CD14-positive monocyte (primary cell): Measurements from ENCODE around the gene FOXC1. TPM values are rescaled to one million over a fixed set of nuclear protein-coding genes. Genes with fewer than 3 reads are reported as not detected.

ENCODE experiments used
- DNase-seq, 3 donors: peaks; one replicate each; pipeline ENCODE4 v3.0.0-alpha.2; 2011 to 2022
- H2AFZ ChIP-seq: 2 replicates; pipeline ENCODE4 v1.6.0; 2012; ENCODE audit warnings: mild to moderate bottlenecking, low read depth, low read length, inconsistent platforms; ENCODE audit not compliant: insufficient read depth, poor library complexity, severe bottlenecking
- H3K27ac ChIP-seq, 2 donors: 1 replicate in 1 of 2; 2 replicates in 1 of 2; pipeline ENCODE4 v1.5.1; 2012 to 2013; ENCODE audit warnings: low read length in 2 of 2, control low read depth in 1 of 2, inconsistent platforms in 1 of 2, low read depth in 1 of 2, mild to moderate bottlenecking in 1 of 2
- H3K27me3 ChIP-seq, 2 donors: one replicate each; pipeline versions ENCODE4 v1.6.0 to v1.6.1; 2011 to 2013; ENCODE audit warnings: low read length in 2 of 2; ENCODE audit not compliant: control insufficient read depth in 2 of 2, insufficient read depth in 2 of 2
- H3K36me3 ChIP-seq, 2 donors: replicated peaks in 1 of 2; 1 replicate in 1 of 2; 2 replicates in 1 of 2; pipeline versions ENCODE4 v1.5.1 to v1.6.1; 2012 to 2013; ENCODE audit warnings: low read length in 2 of 2, control low read depth in 1 of 2, inconsistent platforms in 1 of 2, mild to moderate bottlenecking in 1 of 2; ENCODE audit not compliant: insufficient read depth in 2 of 2, control insufficient read depth in 1 of 2
- H3K4me1 ChIP-seq, 2 donors: 1 replicate in 1 of 2; 2 replicates in 1 of 2; pipeline versions ENCODE4 v1.5.1 to v1.6.1; 2012 to 2013; ENCODE audit warnings: low read length in 2 of 2, control low read depth in 1 of 2, inconsistent platforms in 1 of 2, mild to moderate bottlenecking in 1 of 2, moderate library complexity in 1 of 2; ENCODE audit not compliant: insufficient read depth in 2 of 2, control insufficient read depth in 1 of 2
- H3K4me2 ChIP-seq: replicated peaks from 2 replicates; pipeline ENCODE3; 2012; ENCODE audit warnings: low read length, moderate library complexity, mild to moderate bottlenecking; ENCODE audit not compliant: poor library complexity, severe bottlenecking; ENCODE audit errors: extremely low read depth
- H3K4me3 ChIP-seq, 3 experiments: fragments of 200-600 bp in 1 of 3; sonication (generic) in 1 of 3; replicated peaks in 1 of 3; 1 replicate in 2 of 3; 2 replicates in 1 of 3; pipeline ENCODE4 v1.5.1; 2011 to 2013; ENCODE audit warnings: low read length in 3 of 3, mild to moderate bottlenecking in 3 of 3, control low read depth in 2 of 3, low read depth in 2 of 3, inconsistent platforms in 1 of 3, moderate library complexity in 1 of 3
- H3K79me2 ChIP-seq: 2 replicates; pipeline ENCODE4 v1.6.0; 2012; ENCODE audit warnings: mild to moderate bottlenecking, control low read depth, inconsistent platforms, low read length, moderate library complexity; ENCODE audit not compliant: insufficient read depth
- H3K9ac ChIP-seq: 2 replicates; pipeline ENCODE4 v1.6.0; 2017; ENCODE audit warnings: low read length, mild to moderate bottlenecking; ENCODE audit not compliant: insufficient read depth, poor library complexity, severe bottlenecking
- H3K9me3 ChIP-seq, 2 donors: replicated peaks in 1 of 2; 1 replicate in 1 of 2; 2 replicates in 1 of 2; pipeline versions ENCODE4 v1.5.1 to v1.6.1; 2012 to 2013; ENCODE audit warnings: low read length in 2 of 2, control low read depth in 1 of 2; ENCODE audit not compliant: control insufficient read depth in 1 of 2, insufficient read depth in 1 of 2
- H4K20me1 ChIP-seq: 2 replicates; pipeline ENCODE4 v1.6.0; 2012; ENCODE audit warnings: mild to moderate bottlenecking, low read length, control low read depth, moderate library complexity; ENCODE audit not compliant: insufficient read depth
- H3K27ac Mint-ChIP-seq, 7 donors: one replicate each; pipeline ENCODE4 v1.8.0; 2020; ENCODE audit warnings: mild to moderate bottlenecking in 7 of 7, mixed read lengths in 7 of 7, moderate library complexity in 6 of 7, inconsistent platforms in 2 of 7
- H3K27me3 Mint-ChIP-seq, 3 donors: one replicate each; pipeline ENCODE4 v1.8.0; 2021 to 2022; ENCODE audit warnings: low read depth in 3 of 3, mild to moderate bottlenecking in 3 of 3, mixed read lengths in 3 of 3, moderate library complexity in 3 of 3, inconsistent platforms in 1 of 3
- H3K36me3 Mint-ChIP-seq, 2 donors: one replicate each; pipeline ENCODE4 v1.8.0; 2020; ENCODE audit warnings: mixed read lengths in 2 of 2, inconsistent platforms in 1 of 2, mild to moderate bottlenecking in 1 of 2
- H3K4me1 Mint-ChIP-seq: one replicate; pipeline ENCODE4 v1.8.0; 2020; ENCODE audit warnings: mild to moderate bottlenecking, mixed read lengths
- H3K4me3 Mint-ChIP-seq, 2 donors: one replicate each; pipeline ENCODE4 v1.8.0; 2020; ENCODE audit warnings: mild to moderate bottlenecking in 2 of 2, mixed read lengths in 2 of 2, moderate library complexity in 1 of 2
- H3K9me3 Mint-ChIP-seq, 7 donors: one replicate each; pipeline ENCODE4 v1.8.0; 2020 to 2022; ENCODE audit warnings: mixed read lengths in 7 of 7, mild to moderate bottlenecking in 6 of 7, moderate library complexity in 6 of 7, inconsistent platforms in 2 of 7
- CTCF ChIP-seq: fragments of 200-600 bp; IDR thresholded peaks from one replicate; pipeline ENCODE4 v1.8.0; 2022; ENCODE audit warnings: antibody characterized with exemption, mild to moderate bottlenecking
- WGBS: methylation state at CpG from one replicate; pipeline ENCODE4 v1.1.5; 2013; ENCODE audit warnings: missing lambda C conversion rate; ENCODE audit not compliant: insufficient coverage; 5-methylcytosine and 5-hydroxymethylcytosine counted together
- intact Hi-C, 2 donors: fragments of 100-400 bp; cut with micrococcal nuclease; formaldehyde crosslinking; loops; one replicate each; pipeline versions ENCODE4 v1.15.0 to v1.15.1; 2023
- polyA plus RNA-seq, 3 donors: library from polyadenylated mRNA; depleted of rRNA in 1 of 3; unstranded in 2 of 3; stranded (reverse) in 1 of 3; fragments of 300-500 nt in 2 of 3; fragments of >200 nt in 1 of 3; fragmentation: Illumina TruSeq in 2 of 3; gene quantifications; 1 replicate in 2 of 3; 2 replicates in 1 of 3; pipeline ENCODE4 v1.2.3, GENCODE V29; 2012 to 2021

The FOXC1 gene
- polyA plus RNA-seq, 3 donors = 0.36 TPM; not detected in 2

- Histone ChIP-seq H3K36me3 (no peaks in the 10 kb centered on the region), H3K9me3 (no peaks in the 10 kb centered on the region), H3K79me2 (no peaks in the 10 kb centered on the region), H3K4me2 (no peak overlapping the region), H3K27ac (no peak overlapping the region), H3K4me1 (no peaks in the 10 kb centered on the region), H3K4me3 (no peak overlapping the region), H3K27me3 (no peaks in the 10 kb centered on the region), H3K9ac (no peak overlapping the region), H2AFZ (no peak overlapping the region), H4K20me1 (no peaks in the 10 kb centered on the region)
- intact Hi-C loops = no loop called here
- no peaks in the 10 kb centered on the region for H3K4me1 Mint-ChIP-seq
- H3K9me3 Mint-ChIP-seq = peaks cover 0 to 21% (median 6%) of the 10 kb centered on the region in 7 donors
- no peak overlapping the region for H3K4me3 Mint-ChIP-seq
- no peak overlapping the region for H3K27ac Mint-ChIP-seq
- H3K36me3 Mint-ChIP-seq = no peaks in the 10 kb centered on the region
- DNase-seq = no peak
- no CpG with 5 or more reads among the region's 2 CpGs for WGBS
- H3K27me3 Mint-ChIP-seq = peaks cover 4 to 11% (median 8%) of the 10 kb centered on the region in 3 donors
- no peak for TF ChIP-seq CTCF
Measured at GRCh38 chr6:1561355-1561754, 48.4 kb upstream of the FOXC1 start.

GRCh38 chr6:1562171-1562955 is 47.4 kb upstream of the FOXC1 start:
- DNase-seq = no peak
- WGBS = 94% methylated on average over 2 of the region's 4 CpGs
- no peak overlapping the region for H2AFZ ChIP-seq
- Mint-ChIP-seq H3K36me3 (no peaks in the 10 kb centered on the region), H3K9me3 (peaks cover 0 to 21% (median 4%) of the 10 kb centered on the region in 7 donors), H3K27me3 (peaks cover 4 to 11% (median 8%) of the 10 kb centered on the region in 3 donors), H3K27ac (no peak overlapping the region), H3K4me3 (no peak overlapping the region), H3K4me1 (no peaks in the 10 kb centered on the region)
- intact Hi-C loops = no loop called here
- no peak overlapping the region for H3K27ac ChIP-seq
- no peaks in the 10 kb centered on the region for H3K9me3 ChIP-seq
- no peak overlapping the region for H3K4me2 ChIP-seq
- no peak for TF ChIP-seq CTCF
- H3K4me1 ChIP-seq = no peaks in the 10 kb centered on the region
- H4K20me1 ChIP-seq = no peaks in the 10 kb centered on the region
- no peaks in the 10 kb centered on the region for H3K36me3 ChIP-seq
- no peak overlapping the region for H3K4me3 ChIP-seq
- no peaks in the 10 kb centered on the region for H3K27me3 ChIP-seq
- no peak overlapping the region for H3K9ac ChIP-seq
- H3K79me2 ChIP-seq = no peaks in the 10 kb centered on the region
